OCI-LY7 (cell line): ENCODE measurements around the gene EIF4E2. TPM values are rescaled to one million over a fixed set of nuclear protein-coding genes. Genes with fewer than 3 reads are reported as not detected.
"Not testable (repeated sequence)": the region's sequence is repeated elsewhere in the genome, so short reads cannot be mapped to it uniquely, and the experiment has no call there.

Experiments used
- BruUV-seq: library from RNA; stranded (reverse); fragments of 400-500 nt; replicated peaks from 2 replicates; lab custom pipeline; 2021; lab: Mats Ljungman, UMichigan
- CTCF ChIA-PET: fragments of 300-600 bp; sonication (Branson Sonifier 250); formaldehyde crosslinking; loops from one replicate; lab custom pipeline; 2022; ENCODE audit warnings: antibody characterized with exemption; ENCODE audit not compliant: unreplicated experiment; lab: Charles Lee
- POLR2A ChIA-PET: fragments of 300-600 bp; sonication (Branson Sonifier 250); formaldehyde crosslinking; loops from one replicate; lab custom pipeline; 2022; ENCODE audit warnings: antibody characterized with exemption; lab: Charles Lee
- DNase-seq: peaks from one replicate; pipeline ENCODE4 v3.0.0-alpha.2; 2015; ENCODE audit warnings: low spot score
- H2AFZ ChIP-seq: fragments of 200-600 bp; sonication (generic), shearing (Covaris generic); 2 replicates; pipeline ENCODE4 v1.6.1; 2014; ENCODE audit warnings: mild to moderate bottlenecking, antibody characterized with exemption, low read length, moderate library complexity
- H3K27ac ChIP-seq: fragments of 200-600 bp; sonication (generic); 2 replicates; pipeline ENCODE4 v1.5.1; 2014; ENCODE audit warnings: mixed run types, low read depth, mild to moderate bottlenecking, moderate library complexity, low read length, inconsistent platforms; ENCODE audit not compliant: poor library complexity, severe bottlenecking
- H3K36me3 ChIP-seq: fragments of 200-600 bp; sonication (generic); 2 replicates; pipeline ENCODE4 v1.6.1; 2014; ENCODE audit warnings: mild to moderate bottlenecking, antibody characterized with exemption, low read length, moderate library complexity, mixed read lengths; ENCODE audit not compliant: insufficient read depth
- H3K4me1 ChIP-seq: fragments of 200-600 bp; sonication (generic); 2 replicates; pipeline ENCODE4 v1.5.1; 2014; ENCODE audit warnings: mild to moderate bottlenecking, low read length; ENCODE audit not compliant: insufficient read depth, poor library complexity, severe bottlenecking
- H3K4me2 ChIP-seq: fragments of 200-600 bp; sonication (generic); 2 replicates; pipeline ENCODE4 v1.6.1; 2014; ENCODE audit warnings: mild to moderate bottlenecking, low read length
- H3K4me3 ChIP-seq: fragments of 200-600 bp; sonication (generic); 2 replicates; pipeline ENCODE4 v1.5.1; 2014; ENCODE audit warnings: mild to moderate bottlenecking, low read depth, low read length; ENCODE audit not compliant: poor library complexity, severe bottlenecking
- H3K79me2 ChIP-seq: fragments of 200-600 bp; sonication (generic); 2 replicates; pipeline ENCODE4 v1.6.1; 2016; ENCODE audit warnings: low read depth, mild to moderate bottlenecking, low read length, moderate library complexity, mixed read lengths; ENCODE audit not compliant: insufficient read depth
- H3K9me2 ChIP-seq: fragments of 200-600 bp; sonication (generic); 2 replicates; pipeline ENCODE4 v1.6.1; 2016; ENCODE audit warnings: mild to moderate bottlenecking, low read length, mixed read lengths; ENCODE audit not compliant: insufficient read depth
- H3K9me3 ChIP-seq: fragments of 200-600 bp; sonication (generic); 2 replicates; pipeline ENCODE4 v1.6.1; 2014; ENCODE audit warnings: mild to moderate bottlenecking, mixed run types, low read length, mixed read lengths
- H4K20me1 ChIP-seq: fragments of 200-600 bp; sonication (generic); 2 replicates; pipeline ENCODE4 v1.6.1; 2014; ENCODE audit warnings: mild to moderate bottlenecking, antibody characterized with exemption, low read length, moderate library complexity, mixed read lengths; ENCODE audit not compliant: insufficient read depth
- CTCF ChIP-seq: fragments of 200-600 bp; sonication (generic); conservative IDR thresholded peaks from 2 replicates; pipeline ENCODE4 v1.5.1; 2014; ENCODE audit warnings: mild to moderate bottlenecking, antibody characterized with exemption, low read length, moderate library complexity, mixed read lengths
- EZH2phosphoT487 ChIP-seq: fragments of 200-600 bp; sonication (generic); IDR thresholded peaks from 2 replicates; pipeline ENCODE4 v1.6.1; 2018; ENCODE audit warnings: low read depth, borderline replicate concordance, mild to moderate bottlenecking, mixed run types, antibody characterized with exemption, low read length, moderate library complexity, mixed read lengths
- intact Hi-C: fragments of 100-400 bp; cut with micrococcal nuclease; formaldehyde crosslinking; loops from one replicate; pipeline ENCODE4 v1.10.0; 2022; ENCODE audit not compliant: unreplicated experiment
- total RNA-seq, 2 experiments: library from RNA; depleted of rRNA in 1 of 2; stranded (reverse); fragments of >200 nt in 1 of 2; shearing (Covaris generic) in 1 of 2; gene quantifications; 2 replicates each; pipeline ENCODE4 v1.2.3, GENCODE V29; 2014 to 2022

EIF4E2 gene
- total RNA-seq, 2 experiments from 2014 or later, result 59.9 to 76.3 TPM

GRCh38 chr2:232532419-232532818 lies 18.1 kb upstream of the EIF4E2 start:
- TF ChIP-seq EZH2phosphoT487, result no peak
- TF ChIP-seq CTCF, result no peak
- intact Hi-C loops, result no loop called here
- Histone ChIP-seq H3K9me2 (no peaks in the 10 kb centered on the region), H3K79me2 (no peaks in the 10 kb centered on the region), H3K9me3 (0 out of 2 replicates have a peak, but pooled peaks cover 6% of the 10 kb centered on the region), H3K4me3 (no peak overlapping the region), H4K20me1 (no peaks in the 10 kb centered on the region), H3K36me3 (no peaks in the 10 kb centered on the region; the same call in 1 of the 2 replicates), H3K27ac (peak overlapping the region; percentile 53), H2AFZ (no peak overlapping the region; the same call in 1 of the 2 replicates), H3K4me1 (peaks cover 49% of the 10 kb centered on the region), H3K4me2 (peak overlapping the region; percentile 34)
- no TSS peak for BruUV-seq
- peak; percentile 84 for DNase-seq
- ChIA-PET CTCF (no interaction called here), POLR2A (interaction anchor here (1.1 to 1.5 kb wide), 2 partner anchors 14 to 16 kb away, joined by 4 to 10 read pairs; no protein-coding TSS in a partner anchor)

GRCh38 chr2:232532821-232533220 lies 17.7 kb upstream of the EIF4E2 start:
- H3K9me3 ChIP-seq, H3K4me3 ChIP-seq, H4K20me1 ChIP-seq, BruUV-seq, DNase-seq, H3K9me2 ChIP-seq, CTCF ChIA-PET, H3K36me3 ChIP-seq, H3K79me2 ChIP-seq, H2AFZ ChIP-seq, intact Hi-C loops: not testable (repeated sequence)
- Histone ChIP-seq H3K4me2 (peak overlapping the region; percentile 34), H3K27ac (peak overlapping the region; percentile 53), H3K4me1 (peaks cover 49% of the 10 kb centered on the region)
- POLR2A ChIA-PET, result interaction anchor here (1.1 kb wide), 1 partner anchor 16 kb away, joined by 4 read pairs; no protein-coding TSS in a partner anchor

GRCh38 chr2:232533944-232534710 lies 16.4 kb upstream of the EIF4E2 start:
- no peak overlapping the region for H2AFZ ChIP-seq
- H3K4me2 ChIP-seq, result no peak overlapping the region
- no peaks in the 10 kb centered on the region for H3K79me2 ChIP-seq
- no peak overlapping the region for H3K27ac ChIP-seq
- no peak for TF ChIP-seq CTCF
- TF ChIP-seq EZH2phosphoT487, result no peak
- H4K20me1 ChIP-seq, result no peaks in the 10 kb centered on the region
- H3K9me2 ChIP-seq, result no peaks in the 10 kb centered on the region
- 0 out of 2 replicates have a peak, but pooled peaks cover 6% of the 10 kb centered on the region for H3K9me3 ChIP-seq
- POLR2A ChIA-PET, result interaction anchor here (0.6 to 1.0 kb wide), 2 partner anchors 13 to 160 kb away, joined by 3 to 4 read pairs; no protein-coding TSS in a partner anchor
- no peaks in the 10 kb centered on the region; the same call in 1 of the 2 replicates for H3K36me3 ChIP-seq
- peak; percentile 28 for DNase-seq
- BruUV-seq, result no TSS peak
- CTCF ChIA-PET, result no interaction called here
- intact Hi-C loops, result no loop called here
- no peak overlapping the region for H3K4me3 ChIP-seq
- peaks cover 42% of the 10 kb centered on the region for H3K4me1 ChIP-seq
